GM19025 (cell line): ENCODE results near the gene NBAS.
A peak's percentile ranks its signal among the peaks of the same experiment; 100 is the strongest.
"Not testable (repeated sequence)": the region's sequence is repeated elsewhere in the genome, so short reads cannot be mapped to it uniquely, and the experiment has no call there.

Experiments
- ATAC-seq: cut with Tn5 transposase; IDR thresholded peaks from one replicate; pipeline ENCODE4 v1.9.1; 2021; ENCODE audit warnings: mild to moderate bottlenecking, low read depth, moderate library complexity; ENCODE audit not compliant: unreplicated experiment

Gene NBAS

DNA sequence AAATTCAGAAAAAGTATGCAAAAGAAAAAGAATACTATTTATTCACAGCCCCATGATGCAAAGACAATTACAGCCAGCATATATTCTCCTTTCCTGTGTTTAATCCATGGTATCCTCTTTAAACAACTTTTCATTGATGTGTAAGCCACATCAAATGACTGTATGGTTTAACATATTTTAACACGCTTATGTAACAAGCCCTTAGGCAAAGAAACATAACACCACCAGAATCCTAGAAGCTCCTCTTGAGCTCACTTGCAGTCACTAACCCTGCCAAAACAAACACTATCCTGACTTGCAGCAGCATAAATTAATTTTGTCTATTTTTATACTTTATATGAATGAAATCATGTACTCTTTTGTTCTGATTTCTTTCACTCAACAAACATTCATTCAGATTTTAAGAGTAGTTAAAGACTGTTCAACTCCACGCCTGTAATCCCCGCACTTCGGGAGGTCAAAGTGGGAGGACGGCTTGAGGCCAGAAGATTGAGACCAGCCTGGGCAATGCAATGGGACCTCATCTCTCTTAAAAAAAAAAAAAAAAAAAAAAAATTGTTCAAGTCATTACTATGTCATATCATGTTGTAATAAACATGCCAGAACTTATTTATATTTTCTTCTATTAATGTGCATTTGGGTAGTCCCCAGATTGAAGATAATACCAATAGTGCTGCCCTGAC, 226.3 kb downstream of the NBAS start:
- ATAC-seq, result no peak

DNA sequence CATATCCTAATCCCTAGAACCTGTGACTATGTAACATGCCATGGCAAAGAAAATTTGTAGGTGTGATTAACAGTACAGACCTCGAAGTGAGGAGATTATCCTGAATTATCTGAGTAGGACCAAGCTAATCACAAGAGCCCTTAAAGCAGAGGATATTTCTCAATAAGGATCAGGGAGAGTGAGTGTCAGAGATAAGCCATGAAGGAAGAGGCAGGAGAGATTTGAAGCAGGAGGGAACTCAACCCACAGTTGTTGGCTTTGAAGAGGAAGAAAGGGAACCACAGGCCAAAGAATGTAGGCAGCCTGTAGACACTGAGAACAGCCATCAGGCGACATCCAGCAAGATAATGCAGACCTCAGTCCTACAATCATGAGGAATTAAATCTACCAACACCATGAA, 229.3 kb downstream of the NBAS start:
- ATAC-seq, result no peak

DNA sequence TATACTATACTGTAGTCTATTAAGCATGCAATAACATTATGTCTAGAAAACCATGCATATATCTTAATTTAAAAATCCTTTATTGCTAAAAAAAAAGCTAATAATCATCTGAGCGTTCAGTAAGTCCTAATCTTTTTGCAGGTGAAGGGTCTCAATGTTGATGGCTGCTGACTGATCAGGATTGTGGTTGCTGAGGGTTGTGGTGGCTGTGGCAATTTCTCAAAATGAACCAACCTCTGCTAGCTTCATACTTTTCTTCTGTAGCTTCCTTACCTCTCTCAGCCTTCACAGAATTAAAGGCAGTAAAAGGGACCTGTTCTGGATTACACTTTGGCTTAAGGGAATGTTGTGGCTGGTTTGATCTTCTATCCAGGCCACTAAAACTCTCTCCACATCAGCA, 235.8 kb downstream of the NBAS start:
- no peak for ATAC-seq

DNA sequence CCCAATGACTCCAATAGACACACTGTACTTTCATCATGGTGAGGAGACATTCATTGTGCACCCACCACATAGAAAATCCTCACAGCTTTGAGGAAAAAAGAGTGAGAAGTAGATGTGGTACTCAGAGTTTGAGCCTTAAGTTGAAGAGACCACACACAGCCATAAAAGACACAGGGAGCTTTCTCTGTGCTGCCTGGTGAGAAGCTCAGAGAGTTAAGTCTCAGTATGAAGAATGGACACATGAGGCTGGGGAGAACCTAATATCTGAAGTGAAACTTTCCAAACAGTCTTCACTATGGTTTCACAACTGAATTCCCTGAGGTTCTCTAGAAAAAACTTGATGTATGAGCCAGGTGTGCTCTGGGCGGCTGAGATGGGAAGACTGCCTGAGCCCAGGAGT, 237.9 kb downstream of the NBAS start:
- ATAC-seq, result no peak

DNA sequence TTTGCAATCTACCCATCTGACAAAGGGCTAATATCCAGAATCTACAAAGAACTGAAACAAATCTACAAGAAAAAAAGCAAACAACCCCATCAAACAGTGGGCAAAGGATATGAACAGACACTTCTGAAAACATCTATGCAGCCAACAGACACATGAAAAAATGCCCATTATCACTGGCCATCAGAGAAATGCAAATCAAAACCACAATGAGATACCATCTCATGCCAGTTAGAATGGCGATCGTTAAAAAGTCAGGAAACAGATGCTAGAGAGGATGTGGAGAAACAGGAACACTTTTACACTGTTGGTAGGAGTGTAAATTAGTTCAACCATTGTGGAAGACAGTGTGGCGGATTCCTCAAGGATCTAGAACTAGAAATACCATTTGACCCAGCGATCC, 239.7 kb downstream of the NBAS start:
- ATAC-seq, result not testable (repeated sequence)

DNA sequence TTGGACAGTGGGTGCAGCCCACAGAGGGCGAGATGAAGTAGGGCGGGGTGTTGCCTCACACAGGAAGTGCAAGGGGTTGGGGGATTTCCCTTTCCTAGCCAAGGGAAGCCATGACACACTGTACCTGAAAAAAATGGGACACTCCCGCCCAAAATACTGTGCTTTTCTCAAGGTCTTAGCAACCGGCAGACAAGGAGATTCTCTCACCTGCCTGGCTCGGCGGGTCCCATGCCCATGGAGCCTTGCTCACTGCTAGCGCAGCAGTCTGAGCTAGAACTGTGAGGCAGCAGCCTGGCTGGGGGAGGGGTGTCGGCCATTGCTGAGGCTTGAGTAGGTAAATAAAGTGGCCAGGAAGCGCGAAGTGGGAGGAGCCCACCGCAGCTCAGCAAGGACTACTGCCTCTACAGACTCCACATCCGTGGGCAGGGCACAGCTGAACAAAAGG, 244.7 kb downstream of the NBAS start:
- ATAC-seq, result no peak

DNA sequence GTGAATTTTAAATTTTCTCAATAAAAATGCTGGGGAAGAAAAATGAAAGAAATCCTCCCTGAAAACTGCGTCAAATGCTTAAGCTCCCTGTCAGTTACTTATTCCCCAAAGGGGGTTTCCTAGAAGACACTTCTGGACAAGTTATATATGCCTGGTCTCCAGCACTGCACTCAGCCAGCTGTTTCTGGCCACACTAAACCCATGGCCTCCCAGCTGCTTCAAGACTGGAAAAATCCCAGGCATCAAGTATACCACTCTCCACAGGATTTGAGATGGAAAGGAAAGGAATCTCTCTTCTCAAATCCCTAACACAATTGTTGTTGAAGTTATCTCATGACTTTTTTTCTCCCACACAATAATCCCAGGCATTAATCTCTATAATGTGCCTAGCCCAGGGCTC, 245.7 kb downstream of the NBAS start:
- no peak for ATAC-seq

DNA sequence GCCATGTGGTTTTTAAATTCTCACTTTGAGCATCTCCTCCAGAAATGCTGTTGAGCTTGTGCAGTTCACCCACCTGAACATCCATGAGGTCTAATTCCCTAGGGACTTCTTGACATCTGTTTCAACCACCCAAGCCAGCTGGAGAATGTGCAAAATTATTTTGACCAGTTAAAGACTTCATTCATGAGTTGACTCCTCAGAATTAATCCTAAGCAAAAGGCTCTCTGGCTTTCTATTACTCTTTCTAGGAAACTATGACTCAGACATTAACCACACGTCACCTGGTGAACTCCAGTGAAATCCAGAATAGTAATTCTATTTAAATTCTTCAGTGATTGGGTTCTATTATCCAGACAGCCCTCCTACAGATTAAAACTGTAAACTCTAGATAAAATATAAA, 247.5 kb downstream of the NBAS start:
- peak; percentile 61 for ATAC-seq

DNA sequence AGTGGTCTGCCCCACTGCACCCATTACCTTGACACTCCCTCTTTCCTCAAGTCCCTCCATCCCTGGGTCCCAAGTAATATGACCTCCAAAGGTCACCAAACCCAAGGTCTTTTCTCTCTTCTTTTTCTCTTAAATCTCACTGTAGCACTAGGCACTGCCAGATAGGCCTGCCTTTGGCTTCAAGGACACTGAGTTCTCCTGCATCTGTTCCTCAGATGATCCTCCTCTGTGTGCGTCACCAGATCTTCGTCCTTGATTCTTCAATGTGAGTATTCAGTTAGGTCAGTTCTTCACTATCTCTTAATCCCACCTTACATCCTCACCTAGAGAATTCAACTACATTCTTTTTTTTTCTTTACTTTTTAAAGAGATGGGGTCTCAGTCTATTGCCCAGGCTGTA, 249.2 kb downstream of the NBAS start:
- ATAC-seq, result no peak

DNA sequence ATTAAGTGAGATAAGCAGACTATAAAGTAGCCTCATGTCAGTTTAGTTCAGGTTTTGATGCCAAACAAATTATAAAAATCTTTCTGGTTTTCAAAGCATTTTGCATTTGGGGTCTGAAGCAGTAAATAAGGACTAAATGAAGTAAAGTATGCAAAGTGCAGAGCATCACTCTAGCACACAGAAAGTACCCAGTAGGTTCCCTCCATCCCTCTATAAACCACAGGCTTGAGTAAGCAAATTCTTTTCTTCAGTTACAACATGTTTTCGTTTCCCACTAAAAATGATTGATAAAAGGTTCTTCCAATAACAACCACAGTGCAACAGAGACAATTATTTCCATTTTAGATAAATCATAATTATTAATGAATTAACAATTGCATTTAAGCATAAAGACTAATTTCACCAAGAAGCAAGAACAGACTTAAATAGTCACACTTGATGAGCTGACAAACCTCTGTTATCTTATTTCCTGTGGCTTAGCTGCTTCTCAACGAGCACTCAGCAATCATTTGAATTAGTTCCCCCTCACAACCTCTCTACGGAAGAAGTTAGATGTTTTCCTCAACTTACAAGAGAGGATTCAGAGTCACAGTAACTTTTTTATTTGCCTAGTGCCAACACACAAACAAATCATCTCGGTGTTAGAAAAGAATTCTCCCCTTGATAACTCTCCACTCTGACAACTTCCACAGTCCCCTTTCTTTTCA, 249.8 kb downstream of the NBAS start:
- ATAC-seq, result peak; percentile 49

DNA sequence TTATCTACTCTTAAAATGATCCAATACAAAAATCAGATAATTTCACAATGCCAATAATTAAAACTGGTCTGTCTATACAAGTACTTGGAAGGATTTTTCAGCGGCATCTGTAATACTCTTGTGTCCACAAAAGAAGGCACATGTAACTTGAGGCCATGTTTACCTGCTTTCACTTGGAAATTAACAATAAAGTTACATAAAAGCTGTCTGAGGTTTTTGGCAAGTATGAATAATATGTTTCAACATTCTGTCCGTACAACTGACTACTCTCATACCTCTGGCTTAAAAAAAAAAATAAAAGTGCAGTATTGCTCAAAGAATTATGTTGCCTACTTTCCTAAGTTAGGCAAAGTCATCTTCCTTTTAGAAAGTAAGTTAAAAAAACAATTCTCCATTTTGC, 253.6 kb downstream of the NBAS start:
- no peak for ATAC-seq

DNA sequence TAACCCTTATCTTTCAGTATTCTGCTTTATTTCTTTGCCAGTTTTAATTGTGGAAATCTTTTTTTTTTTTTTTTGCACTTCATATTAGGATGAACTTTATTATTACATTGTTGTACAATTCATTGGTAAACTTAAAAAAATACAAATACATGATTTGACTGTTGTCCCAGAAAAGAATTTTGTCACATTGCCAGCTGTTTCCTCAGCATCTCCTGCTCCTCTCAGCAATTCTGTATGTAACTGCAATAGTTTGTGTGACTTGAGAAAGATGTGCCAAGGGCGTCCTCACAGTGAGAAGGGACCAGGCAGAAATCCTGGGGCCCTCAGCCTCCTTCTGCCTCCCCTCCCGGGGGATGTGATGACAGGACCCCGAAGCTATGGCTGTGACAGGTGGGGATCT, 254.4 kb downstream of the NBAS start:
- ATAC-seq, result no peak

DNA sequence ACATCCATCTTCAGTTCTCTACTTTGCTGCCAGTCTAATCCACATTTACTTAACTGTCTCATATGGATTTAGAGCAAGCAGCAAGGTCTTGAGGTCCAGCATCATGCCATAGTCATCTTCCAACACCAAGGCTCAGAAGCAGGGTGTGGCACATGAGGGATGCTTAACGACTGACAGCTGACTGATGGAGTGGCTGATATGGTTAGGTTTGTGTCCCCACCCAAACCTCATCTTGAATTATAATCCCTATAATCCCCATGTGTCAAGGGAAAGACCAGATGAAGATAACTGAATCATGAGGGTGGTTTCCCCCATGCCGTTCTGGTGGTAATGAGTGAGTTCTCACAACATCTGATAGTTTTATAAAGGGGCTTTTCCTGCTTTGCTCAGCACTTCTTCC, 257.3 kb downstream of the NBAS start:
- no peak for ATAC-seq

DNA sequence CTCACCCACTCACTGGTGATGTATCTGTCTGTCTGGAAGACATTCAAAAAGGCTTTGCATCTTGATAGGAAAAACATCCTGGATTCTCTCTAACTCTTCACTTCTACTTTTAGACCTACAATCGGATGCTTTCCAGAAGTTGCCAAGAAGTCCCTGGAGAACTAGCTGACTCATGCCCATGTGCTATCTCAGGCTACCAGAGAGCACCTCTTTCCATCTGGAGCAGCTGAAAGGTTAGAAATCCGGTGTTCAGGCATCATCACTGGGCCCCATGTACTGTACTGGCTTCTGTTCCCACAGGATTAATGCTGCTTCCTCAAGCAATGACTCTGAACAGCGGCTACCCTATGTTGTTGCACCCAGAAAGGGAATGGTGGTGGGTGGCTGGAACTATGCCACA, 259.0 kb downstream of the NBAS start:
- ATAC-seq, result no peak

DNA sequence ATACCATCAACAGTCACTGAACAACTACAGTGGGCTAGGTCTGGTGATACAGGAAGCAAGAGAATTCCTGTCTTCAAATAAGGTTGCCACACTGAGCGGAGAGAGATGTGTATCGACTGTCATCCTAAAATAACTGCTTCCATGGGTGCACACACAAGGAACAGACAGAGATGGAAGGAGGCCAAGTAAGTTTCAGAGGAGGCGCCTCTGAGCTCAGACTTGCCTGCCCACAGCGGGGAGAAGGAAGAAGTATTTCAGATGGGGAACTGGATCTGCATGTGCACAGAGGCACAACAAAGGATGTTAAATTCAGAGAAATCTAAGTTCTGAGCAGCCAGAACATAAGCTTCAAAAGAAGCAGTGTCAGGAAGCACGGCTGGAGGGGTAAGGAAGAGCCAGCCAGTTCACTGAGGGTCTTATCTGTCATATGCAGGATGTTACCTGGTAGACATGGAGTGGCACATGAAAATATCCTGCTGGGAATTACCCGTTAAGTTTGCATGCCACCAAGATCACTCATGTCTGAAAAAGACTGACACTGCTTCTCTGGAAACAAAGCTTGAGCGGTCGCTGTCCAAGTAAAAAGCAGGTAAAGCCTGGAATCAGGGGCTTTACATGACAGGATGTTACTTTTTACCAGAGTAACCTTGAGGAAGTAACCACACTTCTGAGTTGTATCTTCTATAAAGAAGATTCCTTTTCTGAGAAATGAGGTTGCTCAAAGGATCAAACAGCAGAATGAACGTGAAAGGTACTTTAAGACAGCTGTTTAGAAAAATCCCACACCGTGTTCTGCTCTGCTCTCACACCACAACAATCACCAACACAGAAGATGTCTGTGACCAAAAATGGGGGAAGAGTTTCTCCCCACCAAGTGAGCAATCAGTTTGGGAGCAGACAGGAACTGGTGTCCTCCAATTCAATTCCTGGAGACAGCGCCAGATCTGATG, 260.2 kb downstream of the NBAS start:
- ATAC-seq, result no peak

DNA sequence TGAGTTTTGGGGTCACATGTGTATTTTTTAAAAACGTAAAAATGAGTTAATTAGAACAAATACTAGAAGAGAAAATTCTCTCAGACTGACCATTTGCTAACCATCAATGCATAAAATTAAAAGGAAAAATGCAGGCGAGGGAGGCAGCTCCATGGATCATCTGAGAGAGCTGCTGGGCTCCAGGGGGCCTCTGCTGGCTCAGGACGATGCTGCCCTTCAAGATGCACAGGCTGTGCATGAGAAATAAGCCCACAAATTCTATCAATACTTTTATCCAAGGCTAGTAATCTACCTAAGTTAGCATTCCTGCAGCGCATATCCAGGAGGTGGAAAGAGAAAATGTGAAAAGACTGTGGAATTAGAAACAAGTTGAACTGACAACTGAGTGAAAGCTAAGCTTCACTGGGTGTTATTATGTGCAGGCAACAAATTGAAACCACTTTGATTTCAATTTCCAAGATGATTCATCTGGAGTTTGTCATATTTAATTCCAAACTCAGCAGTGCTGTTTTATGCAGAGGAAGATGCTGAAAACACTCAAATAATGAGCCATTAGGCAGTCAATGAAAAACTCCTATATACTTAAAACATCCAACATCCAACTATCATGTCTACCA, 261.1 kb downstream of the NBAS start:
- ATAC-seq, result no peak

DNA sequence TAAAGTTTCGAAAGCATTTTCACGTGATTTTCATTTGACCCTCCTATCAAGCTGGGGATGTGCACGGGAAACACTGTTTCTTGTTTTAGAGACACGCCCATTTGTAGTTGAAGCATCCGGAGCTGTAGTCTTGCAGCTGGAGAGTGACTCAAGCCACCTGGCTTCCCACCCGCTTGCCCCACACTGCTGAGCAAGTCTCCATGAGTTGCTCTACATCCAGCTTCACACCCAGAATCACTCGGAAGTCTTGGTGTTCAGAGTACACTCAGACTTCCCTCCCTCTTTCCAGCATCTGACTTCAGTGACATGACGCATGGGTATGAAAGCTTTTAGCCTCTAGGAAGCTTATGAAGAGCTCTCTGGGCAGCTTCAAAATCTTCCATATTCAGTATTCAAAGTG, 262.4 kb downstream of the NBAS start:
- ATAC-seq, result no peak

DNA sequence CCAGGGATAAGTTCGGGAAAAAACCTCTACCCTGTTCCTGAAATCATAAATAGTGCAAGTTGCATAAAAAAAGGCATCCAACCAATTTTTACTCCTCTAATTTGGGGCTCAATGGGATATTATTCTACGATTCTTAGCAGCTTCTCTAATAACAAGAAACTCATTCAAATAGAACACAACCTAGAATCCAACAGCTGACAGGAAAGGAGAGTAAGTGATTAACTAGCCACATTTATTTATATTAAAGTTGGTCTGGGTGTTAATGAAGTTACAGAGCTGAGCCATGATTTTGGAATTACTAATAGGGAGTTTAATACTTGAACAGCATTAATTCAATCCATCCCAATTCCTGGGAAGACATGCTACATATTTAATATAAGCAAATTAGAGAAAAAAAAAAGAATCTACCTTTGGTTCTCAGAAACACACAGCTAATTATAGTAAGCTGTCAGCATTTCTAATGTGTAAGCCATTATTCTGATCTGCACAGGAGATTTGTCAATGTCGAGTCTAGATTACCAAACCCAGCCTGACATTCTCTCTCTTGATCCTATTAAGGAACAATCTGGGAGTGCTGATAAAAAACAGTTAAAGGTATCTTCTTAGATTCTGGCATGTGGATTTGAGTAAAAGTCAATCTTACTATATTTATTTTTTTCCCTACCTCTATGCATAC, 267.7 kb downstream of the NBAS start:
- ATAC-seq, result peak; percentile 83

DNA sequence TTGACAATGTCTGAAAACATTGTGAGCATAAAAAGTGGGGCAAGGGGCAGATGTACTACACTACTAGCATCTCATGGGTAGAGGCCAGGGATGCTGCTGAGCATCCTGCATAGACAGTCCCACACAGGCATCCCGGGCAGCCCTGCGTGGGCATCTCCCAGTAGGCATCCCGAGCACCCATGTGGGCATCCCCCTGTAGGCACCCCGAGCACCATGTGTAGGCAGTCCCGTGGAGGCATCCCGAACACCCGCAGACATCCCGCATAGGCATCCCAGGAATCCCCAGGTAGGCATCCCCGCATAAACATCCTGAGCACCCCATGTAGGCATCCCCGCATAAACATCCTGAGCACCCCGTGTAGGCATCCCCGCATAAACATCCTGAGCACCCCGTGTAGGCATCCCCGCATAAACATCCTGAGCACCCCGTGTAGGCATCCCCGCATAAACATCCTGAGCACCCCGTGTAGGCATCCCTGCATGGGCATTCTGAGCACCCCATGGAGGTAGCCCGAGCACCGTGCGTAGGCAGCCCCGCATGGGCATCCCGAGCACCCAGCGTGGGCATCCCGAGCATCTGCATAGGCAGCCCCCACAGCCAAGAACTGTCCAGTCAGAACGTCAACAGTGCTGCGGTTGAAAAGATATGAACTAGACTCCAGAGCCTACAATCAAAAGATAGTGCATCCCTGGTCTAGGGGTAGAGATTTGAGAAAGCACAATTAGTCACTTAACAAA, 273.5 kb downstream of the NBAS start:
- no peak for ATAC-seq

DNA sequence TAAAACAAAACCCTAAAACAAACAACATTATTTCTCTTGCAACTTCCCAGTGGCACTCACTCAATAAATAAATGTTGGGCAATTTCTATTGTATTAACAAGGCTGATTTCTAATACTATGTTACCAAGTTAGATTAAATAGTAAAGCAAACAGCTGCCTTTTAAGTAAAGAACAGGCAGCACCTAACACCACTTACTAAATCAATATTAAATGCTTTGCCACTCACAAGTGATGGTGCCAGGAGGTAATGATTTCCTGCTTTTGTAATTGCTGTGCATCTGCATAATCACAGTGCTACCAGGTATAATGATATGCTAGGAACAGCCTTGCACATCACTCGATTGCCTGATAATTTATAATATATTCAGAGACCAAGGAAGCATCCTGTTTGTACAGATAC, 276.5 kb downstream of the NBAS start:
- ATAC-seq, result no peak
